Ectodermal cell (in vitro differentiated cells): ENCODE measurements around the gene SMIM12.

Source experiments
- H3K27ac ChIP-seq: 2 replicates; pipeline ENCODE4 v1.7.0; 2013; ENCODE audit warnings: mild to moderate bottlenecking, low read depth, low read length; ENCODE audit not compliant: insufficient read depth, poor library complexity, severe bottlenecking
- H3K27me3 ChIP-seq: 2 replicates; pipeline ENCODE4 v1.7.0; 2013; ENCODE audit warnings: mild to moderate bottlenecking, low read length; ENCODE audit not compliant: insufficient read depth, control insufficient read depth, poor library complexity, severe bottlenecking
- H3K36me3 ChIP-seq: one replicate; pipeline ENCODE4 v1.7.0; 2013; ENCODE audit warnings: low read length; ENCODE audit not compliant: control insufficient read depth, insufficient read depth
- H3K4me1 ChIP-seq: one replicate; pipeline ENCODE4 v1.7.0; 2013; ENCODE audit warnings: low read length; ENCODE audit not compliant: control insufficient read depth, insufficient read depth
- H3K4me3 ChIP-seq: 2 replicates; pipeline ENCODE4 v1.7.0; 2013; ENCODE audit warnings: low read depth, low read length, control low read depth; ENCODE audit not compliant: insufficient read depth
- H3K9me3 ChIP-seq: 2 replicates; pipeline ENCODE4 v1.7.0; 2013; ENCODE audit warnings: mild to moderate bottlenecking, low read length, moderate library complexity; ENCODE audit not compliant: control insufficient read depth
- WGBS, 2 experiments: methylation state at CpG; one replicate each; pipeline ENCODE4 v1.1.7; 2013; ENCODE audit warnings: missing lambda C conversion rate in 2 of 2; 5-methylcytosine and 5-hydroxymethylcytosine counted together

The SMIM12 gene

GRCh38 chr1:34865573-34865972 is 6.0 kb upstream of the SMIM12 start:
- Histone ChIP-seq H3K27ac (no peak overlapping the region), H3K9me3 (no peaks in the 10 kb centered on the region), H3K27me3 (peaks cover 50% of the 10 kb centered on the region), H3K4me1 (no peaks in the 10 kb centered on the region), H3K4me3 (peak overlapping the region; percentile 63), H3K36me3 (no peaks in the 10 kb centered on the region)
- WGBS, 2 experiments: 50% methylated on average over 25 of the region's 25 CpGs

- H3K36me3 ChIP-seq: no peaks in the 10 kb centered on the region
- H3K27me3 ChIP-seq: peaks cover 50% of the 10 kb centered on the region
- H3K9me3 ChIP-seq: no peaks in the 10 kb centered on the region
- H3K4me1 ChIP-seq: no peaks in the 10 kb centered on the region
- WGBS, 2 experiments: 86 to 89% methylated on average over 8 of the region's 8 CpGs
- no peak overlapping the region for H3K4me3 ChIP-seq
- H3K27ac ChIP-seq: no peak overlapping the region
These were observed 5.2 kb upstream of the SMIM12 start for GRCh38 chr1:34864759-34865158.

DNA sequence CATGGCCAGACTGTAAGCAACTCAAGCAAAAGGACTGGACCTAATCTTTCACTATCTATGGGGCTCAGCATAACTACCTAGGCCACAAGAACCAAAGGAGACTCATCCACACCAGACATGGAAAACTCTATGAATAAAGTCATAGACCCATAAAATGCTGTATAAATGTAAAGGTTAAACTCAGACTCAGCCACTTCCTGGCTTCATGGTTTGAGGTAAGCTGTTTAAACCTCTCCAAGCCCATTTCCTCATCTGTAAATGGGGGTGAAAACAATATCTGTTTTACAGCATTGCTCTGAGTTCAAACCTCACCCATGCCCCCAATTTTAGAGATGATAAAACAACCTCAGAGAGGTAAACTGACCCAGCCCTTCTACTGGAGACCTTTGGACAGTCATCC is 4.0 kb upstream of the SMIM12 start:
- H3K27ac ChIP-seq: no peak overlapping the region
- peaks cover 2% of the 10 kb centered on the region for H3K4me1 ChIP-seq
- H3K27me3 ChIP-seq: peaks cover 50% of the 10 kb centered on the region
- H3K4me3 ChIP-seq: no peak overlapping the region
- no peaks in the 10 kb centered on the region for H3K9me3 ChIP-seq
- no peaks in the 10 kb centered on the region for H3K36me3 ChIP-seq

DNA sequence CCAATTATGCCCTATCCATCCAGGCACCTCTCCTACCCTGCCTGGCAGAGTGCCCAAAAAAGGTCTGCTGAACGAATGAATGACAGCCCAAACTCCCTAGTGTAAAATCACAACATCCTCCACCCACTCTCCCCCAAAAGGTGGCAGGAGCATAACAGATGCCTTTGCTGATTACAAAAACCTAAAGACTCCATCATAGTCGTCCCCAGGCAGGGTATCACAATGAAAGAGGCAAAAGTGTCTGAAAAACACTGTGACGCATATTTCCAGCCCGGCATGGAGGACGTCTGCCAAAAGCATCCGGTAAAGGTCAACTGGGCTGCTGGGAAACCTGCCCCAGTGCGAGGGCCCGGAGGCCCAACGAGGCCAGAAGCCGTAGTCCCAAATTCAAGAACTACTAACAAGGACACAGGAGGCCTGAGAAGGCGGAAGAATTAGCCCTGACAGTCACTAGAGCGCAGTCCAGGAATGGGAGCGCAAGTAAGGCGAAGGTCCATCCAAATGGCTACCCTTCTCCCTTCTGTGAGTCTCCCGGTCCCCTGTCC is 576 bp downstream of the SMIM12 start:
- Histone ChIP-seq H3K36me3 (peaks cover 10% of the 10 kb centered on the region), H3K4me1 (peaks cover 4% of the 10 kb centered on the region), H3K4me3 (peak overlapping the region; percentile 68), H3K9me3 (no peaks in the 10 kb centered on the region), H3K27ac (no peak overlapping the region), H3K27me3 (peaks cover 15% of the 10 kb centered on the region)
- 2 to 3% methylated on average over 15 of the region's 15 CpGs for WGBS, 2 experiments

DNA sequence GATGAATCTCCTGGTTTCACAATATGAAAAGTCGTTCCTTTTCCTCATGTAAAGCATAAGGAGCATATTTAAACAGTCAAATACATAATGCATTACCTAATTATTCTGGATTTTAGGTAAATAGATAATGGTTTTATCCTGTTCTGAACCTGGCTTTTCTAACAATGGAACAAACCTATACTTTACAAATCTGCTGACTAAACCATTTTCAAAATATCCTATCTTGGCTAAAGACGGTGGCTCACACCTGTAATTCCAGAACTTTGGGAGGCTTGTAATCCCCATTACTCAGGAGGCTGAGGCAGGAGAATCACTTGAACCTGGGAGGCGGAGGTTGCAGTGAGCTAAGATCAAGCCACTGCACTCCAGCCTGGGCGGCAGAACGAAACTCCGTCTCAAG is 2.9 kb downstream of the SMIM12 start:
- Histone ChIP-seq H3K9me3 (no peaks in the 10 kb centered on the region), H3K36me3 (peaks cover 10% of the 10 kb centered on the region), H3K27me3 (no peaks in the 10 kb centered on the region), H3K27ac (no peak overlapping the region), H3K4me1 (peaks cover 4% of the 10 kb centered on the region), H3K4me3 (no peak overlapping the region)
- WGBS, 2 experiments: 91 to 96% methylated on average over 6 of the region's 6 CpGs

- Histone ChIP-seq H3K36me3 (peaks cover 13% of the 10 kb centered on the region), H3K27ac (no peak overlapping the region), H3K4me3 (no peak overlapping the region), H3K4me1 (no peaks in the 10 kb centered on the region), H3K27me3 (no peaks in the 10 kb centered on the region), H3K9me3 (no peaks in the 10 kb centered on the region)
- WGBS, 2 experiments: 3 to 4% methylated on average over 6 of the region's 6 CpGs
These were observed 6.8 kb downstream of the SMIM12 start for GRCh38 chr1:34852677-34853217.

- WGBS, 2 experiments: 88 to 89% methylated on average over 13 of the region's 13 CpGs
These were observed 8.0 kb downstream of the SMIM12 start for GRCh38 chr1:34851431-34852105.

DNA sequence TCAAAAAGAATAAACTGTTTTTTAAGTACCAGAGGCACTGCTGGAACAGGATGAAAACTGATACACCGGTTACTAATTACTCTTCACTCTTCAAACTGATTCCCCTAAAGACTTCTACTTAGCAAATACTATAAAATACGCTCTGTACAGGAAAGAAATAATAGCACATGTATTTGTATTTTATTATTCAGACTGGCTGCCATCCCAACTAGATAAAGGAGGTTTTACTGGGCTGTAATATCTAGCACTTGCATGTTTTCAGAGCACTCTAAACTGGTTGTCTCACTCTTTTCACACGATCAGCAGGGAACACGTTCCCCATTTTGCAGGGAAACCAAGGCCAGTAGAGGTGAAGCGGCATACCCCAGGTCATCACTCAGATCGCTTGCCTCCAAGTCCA is 9.2 kb downstream of the SMIM12 start:
- H3K36me3 ChIP-seq: peaks cover 8% of the 10 kb centered on the region
- H3K9me3 ChIP-seq: no peaks in the 10 kb centered on the region
- H3K27me3 ChIP-seq: no peaks in the 10 kb centered on the region
- H3K27ac ChIP-seq: no peak overlapping the region
- no peak overlapping the region for H3K4me3 ChIP-seq
- WGBS, 2 experiments: 83 to 86% methylated on average over 5 of the region's 6 CpGs
- peaks cover under 1% of the 10 kb centered on the region for H3K4me1 ChIP-seq

More at GRCh38 chr1:34851431-34852105, 8.0 kb downstream of the SMIM12 start:
- H3K4me3 ChIP-seq: no peak overlapping the region
- H3K9me3 ChIP-seq: no peaks in the 10 kb centered on the region
- peaks cover 13% of the 10 kb centered on the region for H3K36me3 ChIP-seq
- no peak overlapping the region for H3K27ac ChIP-seq
- H3K27me3 ChIP-seq: no peaks in the 10 kb centered on the region
- no peaks in the 10 kb centered on the region for H3K4me1 ChIP-seq

DNA sequence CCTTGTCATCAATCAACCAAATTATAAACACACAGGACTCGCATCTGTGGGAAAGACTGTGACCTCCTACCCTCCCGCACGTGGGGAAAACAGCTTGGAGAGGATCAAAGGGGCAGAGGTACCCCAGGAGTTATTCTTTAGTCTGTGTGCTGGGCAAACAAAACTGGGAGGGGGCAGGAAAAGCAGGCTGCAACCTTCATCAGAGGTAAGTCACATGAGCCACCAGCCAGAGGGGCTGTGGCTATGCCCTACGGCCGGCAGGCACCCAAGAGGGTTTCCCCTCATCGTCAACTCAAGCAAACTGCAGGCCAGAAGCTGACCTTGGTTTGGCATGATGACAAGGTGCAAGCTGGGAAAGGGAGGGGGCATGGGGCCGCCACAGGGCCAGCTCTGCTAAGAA is 12.5 kb downstream of the SMIM12 start:
- no peak overlapping the region for H3K27ac ChIP-seq
- H3K4me1 ChIP-seq: peaks cover 33% of the 10 kb centered on the region
- H3K36me3 ChIP-seq: peaks cover 2% of the 10 kb centered on the region
- no peaks in the 10 kb centered on the region for H3K27me3 ChIP-seq
- no peak overlapping the region for H3K4me3 ChIP-seq
- 82 to 85% methylated on average over 7 of the region's 7 CpGs for whole genome bisulfite sequencing, 2 experiments
- no peaks in the 10 kb centered on the region for H3K9me3 ChIP-seq

DNA sequence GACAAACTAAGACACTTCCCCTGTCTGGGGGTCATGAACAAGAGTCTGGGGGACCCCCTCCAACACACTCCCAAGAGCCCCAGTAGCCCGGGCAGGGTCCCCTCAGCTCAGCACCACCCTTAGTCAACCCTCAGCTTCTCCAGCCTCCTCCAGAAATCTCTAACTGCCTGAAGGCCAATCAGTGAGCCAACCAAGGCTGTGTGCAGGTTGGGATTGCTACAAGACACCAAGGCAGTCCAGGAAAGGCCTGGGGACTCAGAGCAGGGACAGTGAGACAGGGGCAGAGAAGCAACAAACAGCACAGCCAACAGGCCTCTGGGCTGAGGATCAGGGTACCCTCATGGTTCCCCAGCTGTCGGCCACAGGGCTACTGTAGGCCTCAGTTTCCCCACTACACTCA is 13.3 kb downstream of the SMIM12 start:
- H3K27ac ChIP-seq: no peak overlapping the region
- no peaks in the 10 kb centered on the region for H3K9me3 ChIP-seq
- H3K4me1 ChIP-seq: peaks cover 33% of the 10 kb centered on the region
- 89 to 95% methylated on average over 2 of the region's 2 CpGs for WGBS, 2 experiments
- peaks cover 2% of the 10 kb centered on the region for H3K36me3 ChIP-seq
- no peaks in the 10 kb centered on the region for H3K27me3 ChIP-seq
- H3K4me3 ChIP-seq: no peak overlapping the region
